ENCODE measurements around the gene PREB.
"Not testable (repeated sequence)": the region's sequence is repeated elsewhere in the genome, so short reads cannot be mapped to it uniquely, and the experiment has no call there.

The PREB gene

DNA sequence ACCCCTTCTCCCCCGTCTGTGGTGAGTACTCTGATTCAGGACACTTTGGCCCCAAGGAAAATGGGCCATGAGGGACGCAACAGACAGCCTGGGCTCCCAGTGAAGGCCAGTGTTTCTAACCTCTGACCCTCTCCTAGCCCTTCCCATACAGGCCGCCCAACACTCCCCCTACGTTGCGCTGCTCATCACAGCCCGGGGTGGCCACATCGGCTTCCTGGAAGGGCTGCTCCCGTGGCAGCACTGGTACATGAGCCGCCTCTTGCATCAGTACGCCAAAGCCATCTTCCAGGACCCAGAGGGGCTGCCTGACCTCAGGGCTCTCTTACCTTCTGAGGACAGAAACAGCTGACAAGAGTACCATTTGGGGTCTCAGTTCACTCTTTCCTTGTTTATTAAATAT lies 4.0 kb downstream of the PREB start:
- no peak overlapping the region for H3K27ac Mint-ChIP-seq (ENCODE audit: low read depth)
- ATAC-seq (replicated peaks; ENCODE audit: extremely low read depth, poor library complexity, severe bottlenecking) (no peak), DNase-seq (ENCODE audit: low spot score in 2 of 2) (no peak)
- H3K4me1 Mint-ChIP-seq, result peaks cover 31% of the 10 kb centered on the region
- H3K9me3 Mint-ChIP-seq, result no peaks in the 10 kb centered on the region
- H3K4me3 Mint-ChIP-seq, result no peak overlapping the region
- no peaks in the 10 kb centered on the region for H3K27me3 Mint-ChIP-seq
- H3K36me3 Mint-ChIP-seq (ENCODE audit: insufficient read depth), result peaks cover 29% of the 10 kb centered on the region

DNA sequence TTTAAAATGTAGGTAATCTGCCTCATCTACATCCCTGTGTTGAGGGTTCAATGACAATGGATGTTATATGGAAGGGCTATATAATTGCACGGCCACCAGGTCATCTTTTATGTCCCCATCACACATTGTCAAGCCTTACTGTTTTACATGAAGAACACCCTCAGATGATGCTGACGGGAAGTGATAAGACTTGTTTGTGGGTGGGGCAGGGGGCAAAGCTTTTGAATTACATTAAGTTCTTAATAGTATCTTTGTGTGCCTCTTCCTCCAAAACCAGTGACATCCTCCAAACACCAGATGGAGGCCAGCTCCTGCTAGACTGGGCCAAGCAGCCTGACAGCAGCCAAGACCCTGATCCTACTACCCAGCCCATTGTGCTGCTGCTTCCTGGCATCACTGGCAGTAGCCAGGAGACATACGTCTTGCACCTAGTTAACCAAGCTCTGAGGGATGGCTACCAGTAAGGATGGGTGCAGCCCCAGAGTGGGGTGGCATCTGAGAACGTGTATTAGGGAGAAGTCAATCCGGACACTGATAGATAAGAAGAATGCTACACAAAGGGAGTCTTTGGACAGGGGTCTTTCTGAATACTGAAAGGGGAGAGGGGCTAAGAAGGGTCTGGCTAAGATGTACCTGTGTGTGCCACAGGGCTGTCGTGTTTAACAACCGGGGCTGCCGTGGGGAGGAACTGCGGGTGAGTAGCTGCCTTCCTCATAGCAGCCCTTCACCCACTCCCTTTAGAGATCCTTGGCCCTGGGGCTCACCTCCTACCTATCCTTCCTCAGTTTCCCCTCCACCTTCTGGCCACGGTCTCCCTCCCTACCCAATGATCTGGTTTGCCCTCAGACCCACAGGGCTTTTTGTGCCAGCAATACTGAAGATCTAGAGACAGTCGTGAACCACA lies 5.5 kb downstream of the PREB start:
- ATAC-seq (replicated peaks; ENCODE audit: extremely low read depth, poor library complexity, severe bottlenecking) (no peak), DNase-seq (ENCODE audit: low spot score in 2 of 2) (no peak)
- Mint-ChIP-seq H3K9me3 (no peaks in the 10 kb centered on the region), H3K27ac (ENCODE audit: low read depth) (peak overlapping the region; percentile 9), H3K36me3 (ENCODE audit: insufficient read depth) (peaks cover 17% of the 10 kb centered on the region), H3K27me3 (no peaks in the 10 kb centered on the region), H3K4me1 (peaks cover 22% of the 10 kb centered on the region), H3K4me3 (no peak overlapping the region)

DNA sequence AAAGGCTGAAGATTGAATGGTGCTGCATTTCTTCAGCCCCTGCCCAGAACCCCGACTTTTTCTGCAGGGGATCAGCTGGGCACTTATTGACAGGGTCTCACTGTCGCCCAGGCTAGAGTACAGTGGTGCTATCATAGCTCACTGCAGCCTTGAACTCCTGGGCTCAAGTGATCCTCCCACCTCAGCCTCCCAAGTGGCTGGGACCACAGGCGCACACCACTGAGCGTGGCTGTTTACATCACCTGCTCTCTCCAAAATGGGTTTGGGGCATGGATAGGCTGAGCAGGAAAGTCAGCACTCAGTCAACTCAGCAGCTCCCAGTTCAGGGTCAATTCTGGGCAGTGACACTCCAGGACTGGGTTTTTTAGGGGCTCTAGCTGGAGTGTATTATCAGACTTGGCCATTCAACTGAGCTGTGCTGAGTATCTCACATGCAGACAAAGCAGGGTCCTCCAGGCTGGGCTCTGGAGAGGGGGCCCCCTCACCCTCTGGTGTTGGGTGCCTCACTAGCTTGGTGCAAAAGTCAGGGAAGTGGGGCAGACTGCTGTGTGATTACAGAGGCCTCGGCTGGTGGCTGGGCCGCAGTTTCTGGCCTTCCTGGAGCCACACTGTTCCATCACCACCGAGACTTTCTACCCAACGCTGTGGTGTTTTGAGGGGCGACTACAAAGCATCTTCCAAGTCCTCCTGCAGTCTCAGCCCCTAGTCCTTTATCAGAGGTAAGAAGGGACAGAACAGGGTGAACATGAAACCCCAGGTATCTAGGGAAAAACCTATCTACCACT lies 6.4 kb downstream of the PREB start:
- Mint-ChIP-seq H3K4me1 (peaks cover 18% of the 10 kb centered on the region), H3K4me3 (no peak overlapping the region), H3K27ac (ENCODE audit: low read depth) (no peak overlapping the region), H3K9me3 (no peaks in the 10 kb centered on the region), H3K36me3 (ENCODE audit: insufficient read depth) (peaks cover 10% of the 10 kb centered on the region), H3K27me3 (no peaks in the 10 kb centered on the region)
- DNase-seq (ENCODE audit: low spot score in 2 of 2) (no peak), ATAC-seq (replicated peaks; ENCODE audit: extremely low read depth, poor library complexity, severe bottlenecking) (no peak)

DNA sequence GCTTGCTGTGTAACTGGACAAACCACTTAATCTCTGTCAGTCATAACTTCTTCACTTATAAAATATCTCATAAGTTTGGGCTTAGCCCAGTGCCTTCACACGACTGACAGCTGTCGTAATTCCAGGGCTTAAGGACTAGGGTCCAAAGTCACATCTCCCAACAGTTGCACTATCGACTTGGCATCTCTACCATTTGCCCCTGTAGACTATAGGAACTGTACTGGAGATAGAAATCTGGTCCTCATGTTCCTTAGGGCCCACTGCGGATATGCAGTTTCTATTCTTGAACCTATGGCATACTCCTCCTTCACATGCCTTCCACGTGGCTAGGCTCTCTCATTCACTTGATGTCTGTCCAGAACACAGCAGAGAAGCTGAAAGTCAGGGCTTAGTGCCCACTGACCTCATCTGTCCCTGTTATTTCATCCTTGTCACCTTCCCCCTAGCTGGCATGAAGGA lies 8.2 kb downstream of the PREB start:
- Mint-ChIP-seq H3K4me1 (peaks cover 18% of the 10 kb centered on the region), H3K4me3 (no peak overlapping the region), H3K27ac (ENCODE audit: low read depth) (no peak overlapping the region), H3K9me3 (no peaks in the 10 kb centered on the region), H3K27me3 (no peaks in the 10 kb centered on the region), H3K36me3 (ENCODE audit: insufficient read depth) (peaks cover 10% of the 10 kb centered on the region)
- no peak for DNase-seq (ENCODE audit: low spot score in 2 of 2)
- no peak for ATAC-seq (replicated peaks; ENCODE audit: extremely low read depth, poor library complexity, severe bottlenecking)

DNA sequence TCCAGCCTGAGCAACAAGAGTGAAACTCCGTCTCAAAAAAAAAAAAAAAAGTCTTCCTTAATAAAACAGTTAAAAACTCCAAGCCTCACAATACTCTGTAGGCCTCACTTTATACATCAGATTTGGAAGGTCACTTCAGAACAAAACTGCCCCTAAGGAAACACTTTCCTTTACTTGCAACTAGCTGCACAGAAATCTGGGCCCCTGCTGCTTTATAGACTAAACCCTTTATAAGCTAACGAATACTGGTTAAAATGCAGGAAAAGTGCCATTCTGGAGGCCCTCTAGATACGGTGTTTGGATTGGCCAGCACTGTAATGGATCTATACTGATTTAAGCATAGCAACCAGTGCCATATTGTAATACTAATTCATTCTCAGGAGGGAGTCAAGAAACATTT lies 9.3 kb downstream of the PREB start:
- ATAC-seq (replicated peaks; ENCODE audit: extremely low read depth, poor library complexity, severe bottlenecking) (no peak), DNase-seq (ENCODE audit: low spot score in 2 of 2) (no peak)
- H3K4me3 Mint-ChIP-seq, result peak overlapping the region; percentile 9

DNA sequence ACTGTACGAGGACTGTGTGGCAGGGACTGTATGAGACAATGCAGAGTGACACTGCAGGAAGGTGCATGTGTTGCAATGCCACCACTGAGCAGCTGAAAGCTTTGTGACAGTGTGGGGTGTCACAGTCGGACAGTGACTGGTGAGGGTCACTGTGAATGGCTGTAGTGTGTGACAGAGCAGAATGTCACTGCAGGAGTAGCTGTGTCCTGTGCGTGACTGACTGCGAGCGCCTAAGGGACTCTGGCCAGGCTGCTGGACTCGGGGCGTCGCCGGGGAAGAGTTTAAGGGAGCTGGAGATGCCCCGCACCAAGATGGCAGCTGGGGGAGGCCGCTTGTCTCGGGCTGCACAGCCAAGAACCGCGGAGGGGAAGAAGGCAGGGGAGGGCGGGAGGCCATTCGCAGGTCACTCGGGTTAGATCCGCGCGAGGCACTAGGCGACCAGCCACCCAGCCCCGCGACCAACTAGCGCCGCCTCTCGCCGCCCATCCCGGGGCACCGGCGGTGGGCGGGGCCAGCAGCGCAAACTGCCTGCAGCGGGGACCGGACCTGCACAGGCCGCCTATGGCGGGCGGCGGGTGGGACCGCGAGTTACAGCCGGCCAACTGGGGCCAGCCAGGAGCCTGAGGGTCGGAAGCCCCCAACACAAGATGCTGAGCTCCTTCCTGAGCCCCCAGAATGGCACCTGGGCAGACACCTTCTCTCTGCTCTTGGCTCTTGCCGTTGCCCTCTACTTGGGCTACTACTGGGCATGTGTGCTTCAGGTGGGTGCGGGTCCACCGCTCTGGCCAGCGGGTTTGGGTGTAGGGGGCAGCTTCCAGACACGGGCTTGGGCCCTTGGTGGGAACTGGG lies 10.9 kb downstream of the PREB start, which contains the start of gene ABHD1:
TSS of gene ABHD1 (plus strand) at position 514 of the 849 bp plus-strand sequence. CDS start at position 648, 134 bp downstream.
- ATAC-seq (replicated peaks; ENCODE audit: extremely low read depth, poor library complexity, severe bottlenecking) (peak; percentile 73), DNase-seq (ENCODE audit: low spot score in 2 of 2) (peak; percentile 37 to 48)
- no peaks in the 10 kb centered on the region for H3K9me3 Mint-ChIP-seq
- peak within 1 kb of the TSS; percentile 77 for H3K27ac Mint-ChIP-seq (ENCODE audit: low read depth)
- H3K4me1 Mint-ChIP-seq, result peaks cover 12% of the 10 kb centered on the region
- peaks cover 5% of the 10 kb centered on the region for H3K36me3 Mint-ChIP-seq (ENCODE audit: insufficient read depth)
- H3K27me3 Mint-ChIP-seq, result peaks cover 17% of the 10 kb centered on the region
- peak within 1 kb of the TSS; percentile 95 for H3K4me3 Mint-ChIP-seq

More for the DNA sequence above, 9.3 kb downstream of the PREB start:
- peaks cover 4% of the 10 kb centered on the region for H3K27me3 Mint-ChIP-seq
- H3K27ac Mint-ChIP-seq (ENCODE audit: low read depth), result no peak overlapping the region
- peaks cover 5% of the 10 kb centered on the region for H3K36me3 Mint-ChIP-seq (ENCODE audit: insufficient read depth)
- peaks cover 12% of the 10 kb centered on the region for H3K4me1 Mint-ChIP-seq
- no peaks in the 10 kb centered on the region for H3K9me3 Mint-ChIP-seq

DNA sequence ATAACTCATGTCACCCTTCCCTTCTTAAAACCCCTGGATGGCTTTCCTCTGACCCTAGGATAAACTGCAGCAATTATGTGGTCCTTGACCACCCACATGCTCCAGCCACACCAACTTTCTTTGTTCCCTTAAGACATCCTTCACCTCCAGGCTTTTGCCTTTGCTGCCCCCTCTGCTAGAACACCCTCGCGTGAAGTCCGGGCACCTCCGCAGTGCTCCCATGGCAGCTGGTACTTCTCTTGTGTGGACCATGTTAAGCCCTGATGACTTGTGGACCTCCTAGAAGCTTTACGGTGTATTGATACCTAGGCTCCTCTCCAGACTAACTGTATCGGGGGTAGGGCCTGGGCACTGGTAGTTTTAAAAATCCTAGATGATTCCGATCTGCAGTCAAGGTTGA lies 11.6 kb downstream of the PREB start:
- Mint-ChIP-seq H3K27ac (ENCODE audit: low read depth) (peak overlapping the region; percentile 77), H3K9me3 (no peaks in the 10 kb centered on the region), H3K36me3 (ENCODE audit: insufficient read depth) (peaks cover 6% of the 10 kb centered on the region), H3K4me3 (peak overlapping the region; percentile 95), H3K4me1 (peaks cover 12% of the 10 kb centered on the region), H3K27me3 (peaks cover 23% of the 10 kb centered on the region)
- DNase-seq (ENCODE audit: low spot score in 2 of 2) (no peak), ATAC-seq (replicated peaks; ENCODE audit: extremely low read depth, poor library complexity, severe bottlenecking) (no peak)

DNA sequence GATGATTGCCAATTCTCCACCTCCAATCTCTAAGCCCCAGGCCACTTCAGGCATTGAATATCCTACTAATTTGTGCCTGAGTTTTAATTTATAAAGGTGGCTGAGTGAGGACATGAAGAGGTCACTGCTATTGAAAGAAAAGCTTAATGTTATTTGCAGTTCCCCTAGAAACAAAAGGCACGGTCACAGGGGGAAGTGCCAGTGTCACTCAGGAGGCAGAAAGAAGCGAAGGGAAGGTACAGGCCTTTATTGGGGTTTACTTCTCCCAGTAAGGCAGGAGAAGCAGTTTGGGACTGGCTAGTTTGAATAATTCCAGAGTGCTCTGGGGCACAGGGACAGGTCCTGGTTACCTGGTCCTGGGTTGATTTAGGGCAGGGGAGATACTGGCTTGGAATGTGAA lies 12.5 kb downstream of the PREB start:
- Mint-ChIP-seq H3K36me3 (ENCODE audit: insufficient read depth) (peaks cover 8% of the 10 kb centered on the region), H3K4me3 (no peak overlapping the region), H3K4me1 (peaks cover 12% of the 10 kb centered on the region), H3K27ac (ENCODE audit: low read depth) (no peak overlapping the region), H3K27me3 (peaks cover 32% of the 10 kb centered on the region), H3K9me3 (no peaks in the 10 kb centered on the region)
- DNase-seq (ENCODE audit: low spot score in 2 of 2) (no peak), ATAC-seq (replicated peaks; ENCODE audit: extremely low read depth, poor library complexity, severe bottlenecking) (no peak)

DNA sequence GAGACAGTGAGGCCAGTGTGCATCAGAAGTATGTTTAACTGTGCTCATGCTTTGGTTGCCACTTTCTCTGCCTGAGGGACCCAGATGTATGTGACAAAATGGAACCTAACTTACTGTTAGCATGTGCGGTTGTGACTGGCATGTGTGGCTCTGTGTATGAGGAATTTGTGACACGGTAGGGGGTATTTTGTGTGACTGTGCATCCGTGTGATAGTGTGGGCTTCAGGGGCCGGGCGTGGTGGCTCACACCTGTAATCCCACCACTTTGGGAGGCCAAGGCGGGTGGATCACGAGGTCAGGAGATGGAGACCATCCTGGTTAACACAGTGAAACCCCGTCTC lies 15.1 kb downstream of the PREB start:
- H3K36me3 Mint-ChIP-seq (ENCODE audit: insufficient read depth); H3K9me3 Mint-ChIP-seq; H3K27ac Mint-ChIP-seq (ENCODE audit: low read depth); DNase-seq (ENCODE audit: low spot score in 2 of 2); ATAC-seq (replicated peaks; ENCODE audit: extremely low read depth, poor library complexity, severe bottlenecking): not testable (repeated sequence)
- H3K4me1 Mint-ChIP-seq, result peaks cover 12% of the 10 kb centered on the region
- peak overlapping the region; percentile 58 for H3K4me3 Mint-ChIP-seq
- H3K27me3 Mint-ChIP-seq, result peaks cover 50% of the 10 kb centered on the region

DNA sequence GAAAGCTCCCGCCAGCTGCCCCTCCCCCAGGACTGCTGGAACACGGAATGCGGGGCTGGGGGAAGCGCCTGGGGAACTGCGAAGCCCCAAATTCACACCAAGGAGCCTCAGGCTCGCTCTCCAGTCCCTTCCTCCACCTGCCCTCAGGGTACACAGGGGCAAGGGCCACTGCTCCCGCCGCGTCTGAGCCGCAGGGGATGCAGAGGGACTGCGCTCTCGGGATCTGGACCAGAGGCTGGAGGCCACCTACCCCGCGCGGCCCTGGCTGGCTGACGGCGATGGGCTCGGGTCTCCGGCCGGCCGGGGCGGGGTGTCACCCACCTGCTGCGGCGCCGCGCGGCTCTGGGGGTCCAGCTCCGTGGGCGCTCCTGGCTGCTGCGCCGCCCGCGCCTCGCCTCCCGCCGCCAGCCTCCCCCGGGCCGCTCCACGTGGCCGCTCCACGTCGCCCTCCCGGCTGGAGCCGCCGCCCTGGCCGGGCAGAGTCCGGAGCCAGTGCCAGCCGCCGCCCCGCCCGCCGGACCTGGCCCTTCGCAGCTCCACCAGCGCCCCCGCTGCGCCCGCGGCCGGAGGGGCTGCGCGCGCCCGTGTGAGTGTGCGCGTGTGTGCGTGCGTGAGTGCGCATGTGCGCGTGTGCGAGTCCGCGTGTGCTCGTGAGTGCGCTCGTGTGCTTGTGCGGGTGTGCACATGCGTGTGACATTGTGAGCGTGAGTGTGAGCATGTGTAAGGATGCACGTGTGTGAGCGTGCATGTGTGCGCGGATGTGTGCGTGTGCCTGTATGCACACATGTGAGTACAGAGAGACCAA lies 15.7 kb downstream of the PREB start, which contains the start of gene CGREF1:
TSS of gene CGREF1 (minus strand) at position 604 of the 805 bp plus-strand sequence. CDS start 14,762 bp downstream, outside the sequence.
- Mint-ChIP-seq H3K36me3 (ENCODE audit: insufficient read depth) (peaks cover 8% of the 10 kb centered on the region), H3K27ac (ENCODE audit: low read depth) (no peak within 1 kb of the TSS), H3K9me3 (no peaks in the 10 kb centered on the region), H3K27me3 (peaks cover 50% of the 10 kb centered on the region), H3K4me3 (peak within 1 kb of the TSS; percentile 58), H3K4me1 (peaks cover 12% of the 10 kb centered on the region)
- ATAC-seq (replicated peaks; ENCODE audit: extremely low read depth, poor library complexity, severe bottlenecking) (no peak), DNase-seq (ENCODE audit: low spot score in 2 of 2) (no peak)

DNA sequence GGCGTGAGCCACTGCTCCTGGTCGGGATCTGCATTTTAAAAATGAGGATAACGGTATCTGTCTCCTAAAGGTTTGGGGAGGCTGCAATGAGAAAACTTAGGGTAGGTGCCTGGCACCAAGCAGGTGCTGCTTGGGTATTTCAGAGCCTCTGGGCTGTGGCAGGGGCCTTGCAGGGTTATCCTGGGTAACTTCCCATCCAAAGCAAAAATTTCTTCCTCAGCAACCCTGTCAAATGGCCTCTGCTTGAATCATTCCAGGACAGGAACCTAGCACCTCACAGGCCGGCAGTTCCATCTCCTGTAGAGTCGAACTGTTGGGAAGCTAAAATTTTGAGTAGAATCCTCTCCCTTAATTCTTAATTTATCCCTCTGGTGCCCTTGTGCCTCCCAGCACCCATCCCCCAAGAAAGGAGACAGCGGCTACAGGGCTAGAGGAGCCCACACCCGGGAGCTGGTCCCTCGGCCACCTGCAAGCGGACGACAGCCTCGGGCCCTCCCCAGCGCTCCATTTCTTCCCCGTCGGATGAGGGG lies 16.4 kb downstream of the PREB start:
- no peak overlapping the region for H3K27ac Mint-ChIP-seq (ENCODE audit: low read depth)
- ATAC-seq (replicated peaks; ENCODE audit: extremely low read depth, poor library complexity, severe bottlenecking) (no peak), DNase-seq (ENCODE audit: low spot score in 2 of 2) (no peak)
- H3K4me1 Mint-ChIP-seq, result peaks cover 8% of the 10 kb centered on the region
- H3K9me3 Mint-ChIP-seq, result no peaks in the 10 kb centered on the region
- H3K36me3 Mint-ChIP-seq (ENCODE audit: insufficient read depth), result peaks cover 8% of the 10 kb centered on the region
- H3K4me3 Mint-ChIP-seq, result no peak overlapping the region
- peaks cover 50% of the 10 kb centered on the region for H3K27me3 Mint-ChIP-seq

Data from central memory CD8-positive, alpha-beta T cell (primary cell).